ENCODE measurements around the gene NXT1.
"Not testable (repeated sequence)": the region's sequence is repeated elsewhere in the genome, so short reads cannot be mapped to it uniquely, and the experiment has no call there.

The NXT1 gene

DNA sequence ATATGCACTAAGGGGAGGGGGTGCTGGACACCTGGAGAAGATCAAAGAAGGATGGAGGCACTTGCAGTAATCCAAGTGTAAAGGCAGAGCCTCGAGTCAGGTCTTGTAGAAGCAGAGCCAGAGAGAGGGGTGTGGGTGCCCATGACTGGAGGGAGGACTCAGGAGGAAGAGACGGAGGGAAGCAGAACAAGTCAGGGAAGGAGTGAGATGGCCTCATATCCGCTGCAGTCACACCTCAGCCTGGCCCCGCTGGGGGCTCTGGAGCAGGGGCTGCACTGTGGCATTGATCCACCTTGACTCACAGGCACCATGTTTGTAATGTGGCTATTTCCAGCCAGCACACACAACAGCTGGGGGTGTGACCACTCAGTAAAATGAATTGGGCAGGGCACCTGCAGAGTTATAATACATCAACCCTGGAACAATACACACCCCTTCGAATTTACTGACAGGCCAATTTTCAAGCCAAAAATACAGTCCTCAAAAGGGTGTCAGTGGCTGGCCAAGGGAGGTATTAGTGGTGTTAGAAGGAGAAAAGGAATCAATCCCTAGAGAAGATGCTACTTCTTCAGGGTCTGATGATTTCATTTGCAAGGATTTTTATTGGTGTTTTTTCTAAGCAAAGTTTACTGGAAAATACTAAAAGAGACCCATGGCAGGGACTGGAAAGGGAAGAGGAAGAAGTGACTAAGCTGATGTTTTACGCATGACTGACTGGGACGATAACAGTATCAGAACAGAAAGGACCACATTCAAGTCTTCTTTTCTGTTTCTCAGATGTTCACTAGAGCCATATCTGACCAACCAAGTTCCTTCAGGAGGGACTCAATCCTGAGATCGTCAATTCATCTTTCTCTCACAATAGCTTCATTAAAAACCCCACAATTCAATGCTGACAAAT lies 18.9 kb upstream of the NXT1 start:
- DNase-seq: no peak

DNA sequence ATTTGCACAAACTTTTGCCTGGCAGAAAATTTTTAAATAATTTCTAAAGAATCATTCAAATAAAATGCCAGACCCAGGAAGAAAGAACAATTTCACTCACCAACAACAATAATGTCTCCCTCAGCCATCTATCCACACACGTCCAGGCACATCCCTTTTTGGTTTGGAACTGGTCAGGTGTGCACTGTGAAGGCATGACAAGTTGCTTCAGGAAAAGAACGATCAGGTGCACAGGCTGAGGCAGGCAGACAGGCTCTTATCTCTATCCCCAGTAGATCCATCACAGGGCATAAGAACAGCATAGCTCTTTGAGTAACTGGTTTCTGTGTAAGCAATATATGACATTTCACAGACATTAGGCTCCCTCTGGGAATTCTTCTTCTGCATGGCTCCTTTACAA lies 18.1 kb upstream of the NXT1 start:
- DNase-seq: no peak

DNA sequence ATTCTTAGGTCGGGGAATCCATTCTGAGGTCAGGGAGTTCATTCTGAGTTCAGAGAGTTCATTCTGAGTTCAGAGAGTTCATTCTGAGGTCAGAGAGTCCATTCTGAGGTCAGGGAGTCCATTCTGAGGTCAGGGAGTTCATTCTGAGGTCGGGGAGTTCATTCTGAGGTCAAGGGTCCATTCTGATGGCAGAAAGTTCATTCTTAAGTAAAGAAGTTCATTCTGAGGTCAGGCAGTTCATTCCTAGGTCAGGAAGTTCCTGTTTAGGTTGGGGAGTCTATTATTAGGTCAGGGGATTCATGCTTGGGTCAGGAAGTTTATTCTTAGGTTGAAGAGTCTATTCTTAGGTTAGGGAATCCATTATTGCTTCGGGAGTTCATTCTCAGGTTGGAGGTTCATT lies 16.5 kb upstream of the NXT1 start:
- no peak for DNase-seq

DNA sequence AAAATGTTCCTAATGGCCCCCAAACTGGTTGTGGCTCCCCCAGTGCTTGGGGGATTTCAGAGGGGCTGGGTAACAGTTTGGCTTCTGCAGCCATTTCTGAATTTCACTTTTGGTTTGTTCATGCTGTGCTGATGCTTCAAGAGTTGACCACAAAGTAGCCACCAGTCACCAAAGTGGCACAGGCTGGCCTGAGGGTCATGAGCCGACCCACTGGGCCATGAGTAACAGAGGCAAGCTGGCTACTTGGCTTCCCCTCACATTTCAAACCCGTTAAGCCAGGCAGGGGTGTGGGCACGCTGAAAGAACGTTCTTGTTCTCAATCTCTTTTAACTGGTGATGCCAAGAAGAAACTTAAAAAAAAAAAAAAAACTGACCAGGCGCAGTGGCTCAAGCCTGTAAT lies 15.1 kb upstream of the NXT1 start:
- no peak for DNase-seq

DNA sequence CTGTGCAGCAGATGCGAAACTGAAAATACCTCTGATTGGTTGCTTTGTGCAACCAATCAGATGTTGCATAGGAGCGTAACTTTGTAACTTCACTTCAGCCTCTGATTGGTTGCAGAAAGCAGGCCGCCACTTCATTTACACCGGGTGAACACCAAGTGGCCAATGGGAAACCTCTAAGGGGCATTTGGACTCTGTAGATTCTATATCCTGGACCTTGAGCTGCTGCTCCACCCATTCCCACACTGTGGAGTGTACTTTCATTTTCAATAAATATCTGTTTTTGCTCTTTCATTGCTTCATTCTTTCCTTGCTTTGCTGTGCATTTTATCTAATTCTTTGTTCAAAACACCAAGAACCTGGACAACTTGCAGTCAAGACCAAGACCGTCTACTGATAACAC lies 14.1 kb upstream of the NXT1 start:
- no peak for DNase-seq

DNA sequence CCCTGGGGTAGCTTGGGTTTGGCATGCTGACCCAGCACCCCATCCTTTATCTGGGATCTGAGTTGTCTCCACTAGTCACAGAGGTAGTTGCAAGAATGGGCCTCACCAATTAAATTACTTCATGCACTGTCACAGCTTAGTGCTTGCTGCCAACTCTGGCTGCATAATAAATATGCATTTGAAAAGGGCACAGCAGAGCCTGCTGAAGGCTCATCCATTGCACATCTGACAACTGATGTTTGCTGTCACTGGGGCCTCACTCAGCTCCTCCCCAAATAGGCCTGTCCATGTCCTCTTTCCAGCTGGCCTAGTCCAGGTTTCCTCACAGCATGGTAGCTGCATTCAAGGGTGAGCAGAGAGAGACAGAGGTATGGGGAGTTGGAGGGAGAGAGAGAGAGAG lies 13.3 kb upstream of the NXT1 start:
- DNase-seq: no peak

DNA sequence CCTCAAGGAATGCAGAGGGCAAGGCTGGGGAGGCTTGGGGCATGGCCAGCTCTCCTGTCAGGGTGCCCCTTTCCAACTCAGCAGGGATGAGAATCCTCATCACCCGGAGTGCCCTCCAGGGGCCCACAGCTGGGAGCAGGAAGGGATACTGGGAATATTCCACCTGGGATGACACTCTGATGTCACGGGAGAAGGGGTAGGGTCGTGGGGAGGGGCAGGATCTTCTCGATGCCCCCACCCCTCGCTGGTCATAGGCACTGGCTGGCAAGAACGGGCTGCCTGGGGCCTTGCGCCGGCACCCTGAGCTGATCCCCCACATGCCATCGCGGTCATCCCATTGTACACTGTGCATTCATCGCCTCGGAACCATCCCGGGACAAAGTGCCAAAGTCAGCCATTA lies 10.6 kb upstream of the NXT1 start:
- no peak for DNase-seq

DNA sequence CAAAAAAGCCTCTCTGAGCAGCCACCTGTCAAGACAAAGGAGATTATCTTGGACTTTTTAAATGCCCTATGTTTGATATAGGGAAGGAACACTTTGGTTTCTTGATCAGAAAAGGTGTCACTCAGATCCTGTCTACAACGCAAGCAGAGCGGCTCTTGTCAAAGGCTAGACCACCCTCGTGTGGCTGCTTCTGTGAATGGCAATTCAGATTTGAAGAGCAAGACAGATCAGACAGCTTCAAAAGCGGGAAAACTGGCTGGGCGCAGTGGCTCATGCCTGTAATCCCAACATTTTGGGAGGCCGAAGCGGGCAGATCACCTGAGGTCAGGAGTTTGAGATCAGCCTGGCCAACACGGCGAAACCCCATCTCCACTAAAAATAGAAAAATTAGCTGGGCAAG lies 10.1 kb upstream of the NXT1 start:
- DNase-seq: no peak

DNA sequence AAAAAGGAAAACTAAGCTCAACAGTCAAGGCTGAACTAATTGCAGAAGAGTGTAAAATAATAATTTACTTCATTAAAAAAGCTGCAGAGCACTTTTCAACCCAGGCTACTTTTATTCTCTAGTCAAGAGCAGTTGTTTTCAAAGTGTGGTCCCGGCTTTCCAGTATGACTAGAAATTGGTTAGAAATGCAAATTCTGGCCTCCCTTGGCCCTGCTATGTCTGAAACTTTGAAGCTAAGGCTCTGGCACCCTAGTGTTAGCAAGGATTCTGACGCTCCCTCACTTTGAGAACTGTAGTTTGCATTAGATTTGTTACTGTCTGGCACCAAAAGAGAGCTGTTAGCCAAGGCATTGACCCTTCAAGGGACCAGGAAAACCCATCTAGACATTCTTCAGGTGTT lies 9.5 kb upstream of the NXT1 start:
- no peak for DNase-seq

DNA sequence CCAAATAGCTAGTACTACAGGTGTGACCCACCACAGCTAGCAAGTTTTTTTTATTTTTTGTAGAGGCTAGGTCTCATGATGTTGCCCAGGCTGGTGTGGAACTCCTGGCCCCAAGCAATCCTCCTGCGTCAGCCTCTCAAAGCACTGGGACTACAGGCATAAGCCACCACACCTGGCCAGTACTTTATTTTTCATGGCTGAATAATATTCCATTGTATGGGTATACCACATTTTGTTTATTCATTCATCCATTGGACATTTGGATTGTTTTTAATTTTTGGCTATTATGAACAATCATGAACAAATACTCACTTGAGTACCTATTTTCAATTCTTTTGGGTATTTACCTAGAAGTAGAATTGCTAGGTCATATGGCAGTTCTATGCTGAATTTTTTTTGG lies 7.0 kb upstream of the NXT1 start:
- no peak for DNase-seq

DNA sequence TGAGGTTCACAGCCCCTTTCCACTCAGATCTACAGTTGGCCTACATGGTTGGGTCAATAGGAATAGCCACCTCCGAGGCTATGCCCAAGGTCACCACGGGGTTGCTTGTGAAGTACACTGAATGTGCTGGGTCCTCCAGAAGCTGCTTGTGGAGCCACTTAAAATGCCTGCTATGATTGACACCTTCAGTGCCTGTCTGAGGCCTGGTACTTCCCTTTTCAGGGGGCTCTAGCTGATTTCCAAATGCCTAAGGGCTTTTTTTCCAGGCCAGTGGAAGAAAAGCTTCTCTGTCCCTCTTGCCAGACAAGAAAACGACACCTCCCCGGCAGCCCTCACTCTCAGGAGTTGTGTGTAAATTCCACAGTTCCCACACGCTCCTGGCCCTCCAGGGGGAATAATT lies 6.3 kb upstream of the NXT1 start:
- no peak for DNase-seq

DNA sequence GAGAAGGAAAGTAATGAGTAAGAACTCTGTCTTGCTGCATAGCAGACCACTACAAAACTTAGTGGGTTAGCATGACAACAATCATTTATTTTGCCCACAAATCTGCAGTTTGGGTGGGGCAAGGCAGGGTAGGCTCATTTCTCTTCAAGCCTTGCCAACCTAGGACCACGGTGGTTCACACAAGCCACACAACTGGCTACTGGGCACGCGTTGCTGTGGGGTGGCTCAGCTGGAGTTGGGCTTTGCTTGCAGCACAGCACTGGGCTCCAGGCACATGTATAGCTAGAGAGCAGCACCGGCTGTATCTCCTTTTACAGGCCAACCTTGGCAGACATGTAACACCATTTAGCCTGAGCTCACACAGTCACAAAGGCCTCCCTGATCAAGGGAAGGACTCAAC lies 4.6 kb upstream of the NXT1 start:
- no peak for DNase-seq

DNA sequence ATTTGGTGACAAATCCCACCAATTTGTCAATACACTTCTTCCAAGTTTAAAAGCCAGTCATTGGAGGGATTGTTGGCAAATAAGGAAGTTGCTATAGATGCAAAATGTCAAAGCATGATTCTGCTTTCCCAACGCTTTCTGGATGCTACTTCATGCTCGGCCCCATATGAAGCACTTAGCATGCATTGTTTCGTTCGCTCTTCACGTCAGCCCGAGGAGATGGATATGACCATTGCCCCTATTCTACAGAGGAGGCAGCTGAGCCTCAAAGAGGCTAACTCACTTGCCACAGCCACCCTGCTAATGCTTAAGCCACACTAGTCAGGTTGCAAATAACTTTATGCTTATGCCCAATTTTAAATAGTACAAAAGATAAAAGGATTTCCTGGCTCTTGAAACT lies 2.8 kb upstream of the NXT1 start:
- no peak for DNase-seq

DNA sequence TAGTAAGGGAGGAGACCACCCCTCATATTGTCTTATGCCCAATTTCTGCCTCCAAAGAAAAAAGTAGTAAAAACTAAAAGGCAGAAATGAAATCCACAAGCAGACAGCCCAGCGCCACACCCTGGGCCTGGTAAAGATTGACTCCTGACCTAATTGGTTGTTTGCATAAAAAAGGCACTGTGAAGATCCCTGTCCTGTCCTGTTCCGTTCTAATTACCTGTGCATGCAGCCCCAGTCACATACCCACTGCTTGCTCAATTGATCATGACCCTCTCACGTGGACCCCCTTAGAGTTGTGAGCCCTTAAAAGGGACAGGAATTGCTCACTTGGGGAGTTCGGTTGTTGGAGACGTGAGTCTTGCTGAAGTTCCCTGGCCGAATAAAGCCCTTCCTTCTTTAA lies 2.1 kb upstream of the NXT1 start:
- DNase-seq: not testable (repeated sequence)

DNA sequence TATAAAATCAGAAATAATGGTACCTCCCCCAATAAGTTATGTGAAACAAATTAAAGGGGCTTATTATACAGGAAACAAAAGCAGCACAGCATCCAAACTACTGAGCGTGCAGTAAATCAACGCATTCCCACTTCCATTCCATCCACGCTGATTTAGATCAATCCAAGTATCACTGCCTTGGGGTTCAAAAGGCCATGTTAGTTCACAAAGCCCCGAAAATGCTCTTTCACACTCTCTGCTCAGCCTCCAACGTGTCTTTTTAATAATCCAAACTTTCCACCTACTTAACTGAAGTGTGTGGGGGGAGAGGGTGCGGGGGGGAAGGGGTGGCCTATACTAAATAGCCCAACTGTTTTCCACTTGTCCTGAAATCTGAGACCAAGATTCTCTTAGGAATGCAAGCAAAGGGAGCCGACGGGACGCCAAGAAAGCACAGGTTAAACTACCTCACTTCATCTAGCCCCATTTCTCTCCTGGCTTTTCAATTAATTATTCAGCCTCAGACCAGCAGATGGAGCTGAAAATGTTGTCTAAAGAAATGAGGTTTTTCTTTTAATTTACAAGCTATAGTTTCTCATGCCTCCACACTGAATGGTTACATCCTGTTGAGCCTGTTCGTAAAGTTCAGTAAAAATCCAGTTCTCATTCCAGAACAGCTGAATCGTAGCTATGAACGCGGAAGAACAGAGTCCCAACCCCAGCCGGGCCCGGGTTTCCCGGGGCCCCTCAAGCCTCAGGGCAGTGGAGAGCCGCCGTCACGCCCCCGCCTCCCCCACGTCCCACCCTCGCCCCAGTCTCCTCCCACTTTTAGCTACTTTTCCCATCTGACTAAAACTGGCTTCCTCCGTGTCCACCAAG lies 1.0 kb upstream of the NXT1 start:
- no peak for DNase-seq

DNA sequence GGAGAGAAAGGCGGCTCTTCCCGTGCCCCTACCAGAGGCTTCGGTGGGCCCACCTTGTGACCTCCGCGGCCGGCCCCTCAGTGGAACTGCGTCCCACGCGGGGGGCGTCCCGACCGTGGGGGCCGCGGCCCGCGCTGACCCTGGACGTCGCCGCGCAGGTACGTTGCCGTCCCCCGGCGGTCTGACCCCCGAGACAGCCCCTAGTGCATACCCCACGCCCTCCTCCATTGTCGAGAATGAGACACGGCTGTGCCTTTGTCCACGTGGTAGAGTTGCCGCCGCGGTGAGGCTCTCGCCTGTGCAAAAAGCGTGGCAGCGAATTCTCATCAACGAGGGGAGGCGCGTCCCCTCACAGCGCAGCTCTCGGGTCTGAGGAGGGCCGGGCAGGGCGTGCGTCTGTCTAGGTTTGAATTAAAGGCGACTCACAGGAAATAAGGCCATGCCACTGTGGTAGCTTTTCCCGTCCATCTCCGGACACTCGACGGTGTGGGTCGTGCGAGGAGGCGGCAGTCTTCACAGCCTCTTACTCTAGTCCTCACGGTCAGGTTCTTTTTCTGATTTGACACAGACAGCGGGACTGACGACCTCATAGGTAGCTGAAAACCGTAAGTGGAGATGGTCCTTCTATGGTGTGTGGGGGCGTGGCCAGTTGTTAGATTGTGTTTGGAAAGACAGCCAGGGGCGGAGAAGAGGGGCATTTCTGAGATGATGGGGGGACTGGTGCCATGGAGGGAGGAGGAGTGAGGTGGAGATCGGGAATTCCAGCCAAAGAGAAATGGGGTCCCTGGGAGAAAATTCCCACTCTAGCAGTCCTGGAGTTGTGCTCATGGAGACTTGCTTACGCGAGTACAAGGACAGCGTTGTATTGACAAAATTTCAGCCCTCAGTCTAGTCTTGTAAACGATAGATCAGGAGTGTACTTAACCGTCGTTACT lies 580 bp downstream of the NXT1 start:
- no peak for DNase-seq

DNA sequence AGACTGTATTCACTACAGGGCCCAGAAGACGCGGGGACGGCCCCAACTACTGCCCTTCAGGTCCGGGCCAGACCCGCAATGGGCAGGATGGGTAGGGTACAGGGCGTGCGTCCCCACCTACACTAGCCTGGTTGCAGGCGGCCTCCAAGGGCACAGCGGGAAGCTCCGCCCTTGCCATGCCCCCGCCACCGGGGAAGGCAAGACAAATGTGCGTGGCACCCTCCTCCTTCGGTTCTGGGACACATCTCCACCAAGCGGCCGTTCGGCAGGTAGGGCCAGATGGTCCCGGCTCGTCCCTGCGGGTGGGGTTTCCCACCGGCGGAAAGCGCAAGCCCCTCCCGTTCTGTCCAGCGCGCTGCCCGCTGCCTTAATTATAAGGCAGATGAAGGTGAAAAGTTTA lies 5.6 kb downstream of the NXT1 start:
- no peak for DNase-seq

DNA sequence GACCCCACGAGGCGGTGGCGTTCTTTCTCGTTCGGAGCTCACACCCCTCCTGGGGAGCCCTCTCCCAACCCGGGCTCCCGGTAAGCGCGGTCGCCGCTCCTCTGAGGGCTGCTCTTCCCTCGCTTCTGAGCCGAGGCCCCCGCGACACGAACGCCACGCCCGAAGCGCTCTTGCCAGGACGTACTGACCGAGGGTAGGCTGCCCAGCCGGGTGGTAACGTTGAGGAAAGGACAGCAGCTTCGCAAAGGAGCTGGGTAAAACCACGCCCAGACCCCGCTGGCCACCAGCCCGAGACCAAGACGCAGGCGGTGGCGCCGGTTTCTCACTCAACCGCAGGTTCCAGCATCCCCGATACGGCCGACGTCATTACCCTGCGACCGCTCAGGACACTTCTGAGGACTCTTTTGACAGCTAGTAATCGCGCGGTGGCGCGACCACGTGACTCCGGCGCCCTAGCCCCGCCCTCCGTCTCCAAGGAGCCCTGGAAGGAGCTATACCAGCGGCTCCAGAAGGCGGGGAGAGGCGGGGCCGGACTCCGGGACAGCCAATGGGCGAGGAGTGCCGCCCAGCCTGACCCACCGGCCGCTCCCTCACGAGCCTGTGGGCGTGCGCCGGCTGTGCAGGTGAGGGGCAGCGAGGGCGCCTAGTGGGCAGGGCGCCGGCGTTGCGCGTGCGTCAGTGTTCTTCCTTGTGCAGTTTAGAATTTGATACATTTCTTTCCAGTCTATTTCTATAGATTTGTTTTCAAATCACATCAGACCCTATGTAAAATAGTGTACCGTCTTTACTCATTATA lies 7.4 kb downstream of the NXT1 start:
- peak; percentile 75 for DNase-seq

DNA sequence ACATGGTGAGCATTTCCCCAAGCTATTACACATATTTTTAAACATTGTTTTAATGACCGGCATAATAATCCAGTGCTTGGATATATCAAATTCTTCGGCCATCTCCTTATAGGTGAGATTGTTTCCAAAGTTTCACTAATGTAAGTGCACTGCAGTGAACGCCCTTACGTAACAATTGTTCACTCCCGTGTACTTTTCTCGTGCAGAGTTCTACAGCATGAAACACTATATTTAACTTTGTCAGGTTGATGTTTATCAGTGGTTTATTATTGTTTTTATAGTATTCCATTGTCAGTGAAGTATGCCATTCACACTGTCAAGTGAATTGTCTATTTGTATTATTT lies 7.9 kb downstream of the NXT1 start:
- no peak for DNase-seq

DNA sequence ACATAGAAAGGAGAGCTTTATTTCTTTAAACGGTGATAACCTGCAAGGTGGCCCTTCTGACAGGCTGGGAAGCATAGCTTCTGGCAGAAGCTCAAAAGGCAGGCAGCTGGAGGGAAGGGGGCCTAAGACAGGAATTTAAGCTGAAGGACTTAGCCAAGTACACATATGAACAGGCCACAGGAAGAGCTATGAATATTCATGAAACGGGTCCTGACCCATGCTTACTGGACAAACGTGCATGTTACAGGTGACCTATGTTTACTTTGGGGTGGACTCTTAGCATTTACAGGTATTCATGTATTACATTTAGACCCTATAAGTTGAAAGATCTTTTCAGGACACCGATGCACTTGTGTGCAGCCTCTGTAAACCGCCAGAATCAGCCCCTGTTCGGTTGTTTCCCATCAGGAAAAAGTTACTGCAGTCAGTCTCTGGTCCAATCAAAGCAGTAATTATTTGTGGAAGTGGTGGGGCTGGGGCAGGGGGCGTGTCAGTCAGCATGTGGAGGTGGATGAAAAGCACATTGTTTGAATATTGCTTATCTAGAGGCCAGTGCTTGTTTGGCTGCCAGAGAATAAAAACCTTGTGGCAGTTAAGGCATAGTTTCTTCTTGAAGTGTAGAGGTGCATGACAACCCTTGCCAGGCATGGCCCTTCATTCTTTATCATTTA lies 8.5 kb downstream of the NXT1 start:
- DNase-seq: no peak

DNA sequence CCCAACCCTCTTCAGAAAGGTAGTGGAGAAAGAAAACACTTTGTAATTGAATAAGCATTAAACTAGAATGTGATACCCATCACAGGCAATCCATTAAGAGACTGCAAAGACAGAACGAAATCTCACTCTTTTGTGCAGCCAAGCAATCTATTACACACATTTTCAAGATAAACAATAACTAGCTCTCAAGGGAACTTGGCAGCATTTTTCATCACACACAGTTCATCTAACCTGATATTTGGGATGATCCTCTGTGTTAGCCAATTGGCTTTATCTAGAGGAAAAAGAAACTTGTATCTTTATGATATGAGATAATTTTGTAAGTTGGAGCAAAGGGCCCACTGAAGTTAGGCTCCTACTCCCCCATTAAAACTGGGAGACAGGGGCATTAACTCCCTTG lies 9.9 kb downstream of the NXT1 start:
- no peak for DNase-seq

DNA sequence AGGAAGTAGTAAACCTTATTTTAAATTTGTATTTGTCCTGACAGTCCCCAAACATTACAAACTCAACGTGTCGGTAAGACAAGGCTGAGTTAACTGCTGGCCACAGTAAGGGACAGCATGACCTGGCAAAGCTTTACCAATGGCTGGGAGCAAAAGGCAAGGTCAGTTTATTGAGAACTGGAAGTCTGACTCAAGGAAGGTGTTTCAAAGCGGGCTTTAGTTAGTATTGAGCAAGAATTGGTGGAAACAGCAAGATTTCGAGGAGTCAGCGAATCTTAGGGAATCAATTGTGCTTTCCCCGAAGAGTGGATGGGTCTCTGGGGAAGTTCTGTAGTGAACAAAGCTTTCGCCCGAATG lies 10.5 kb downstream of the NXT1 start:
- no peak for DNase-seq
